GM12801 (cell line): ENCODE results near the gene MLPH.

Source experiments
- TF ChIP-seq, protein P1 (sequence below): IDR thresholded peaks from one replicate; pipeline ENCODE4 v1.5.1; 2011; ENCODE audit warnings: control low read depth; ENCODE audit not compliant: insufficient read length; ENCODE audit errors: extremely low read depth

Gene MLPH

GRCh38 chr2:237507512-237507911 is 20.5 kb downstream of the MLPH start:
- TF ChIP-seq, protein P1, sequence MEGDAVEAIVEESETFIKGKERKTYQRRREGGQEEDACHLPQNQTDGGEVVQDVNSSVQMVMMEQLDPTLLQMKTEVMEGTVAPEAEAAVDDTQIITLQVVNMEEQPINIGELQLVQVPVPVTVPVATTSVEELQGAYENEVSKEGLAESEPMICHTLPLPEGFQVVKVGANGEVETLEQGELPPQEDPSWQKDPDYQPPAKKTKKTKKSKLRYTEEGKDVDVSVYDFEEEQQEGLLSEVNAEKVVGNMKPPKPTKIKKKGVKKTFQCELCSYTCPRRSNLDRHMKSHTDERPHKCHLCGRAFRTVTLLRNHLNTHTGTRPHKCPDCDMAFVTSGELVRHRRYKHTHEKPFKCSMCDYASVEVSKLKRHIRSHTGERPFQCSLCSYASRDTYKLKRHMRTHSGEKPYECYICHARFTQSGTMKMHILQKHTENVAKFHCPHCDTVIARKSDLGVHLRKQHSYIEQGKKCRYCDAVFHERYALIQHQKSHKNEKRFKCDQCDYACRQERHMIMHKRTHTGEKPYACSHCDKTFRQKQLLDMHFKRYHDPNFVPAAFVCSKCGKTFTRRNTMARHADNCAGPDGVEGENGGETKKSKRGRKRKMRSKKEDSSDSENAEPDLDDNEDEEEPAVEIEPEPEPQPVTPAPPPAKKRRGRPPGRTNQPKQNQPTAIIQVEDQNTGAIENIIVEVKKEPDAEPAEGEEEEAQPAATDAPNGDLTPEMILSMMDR, result no peak

DNA sequence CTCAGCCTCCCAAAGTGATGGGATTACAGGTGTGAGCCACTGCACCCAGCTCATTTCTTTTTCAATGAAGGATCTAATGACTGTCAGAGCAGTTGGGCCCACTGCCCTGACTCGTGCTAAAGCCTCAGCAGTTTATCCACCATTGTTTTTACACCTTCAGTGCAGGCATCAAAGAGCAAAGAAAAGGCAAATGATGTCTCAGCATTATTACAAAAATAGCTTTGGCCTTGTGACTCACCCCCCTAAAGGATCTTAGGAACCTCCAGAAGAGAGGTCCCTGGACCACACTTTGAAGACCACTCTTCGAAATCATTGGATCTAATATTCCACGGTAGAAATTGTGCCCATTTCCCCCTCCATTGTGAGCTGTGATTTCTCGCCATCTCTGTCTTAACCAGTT is 21.3 kb downstream of the MLPH start:
- TF ChIP-seq, protein P1, result no peak

DNA sequence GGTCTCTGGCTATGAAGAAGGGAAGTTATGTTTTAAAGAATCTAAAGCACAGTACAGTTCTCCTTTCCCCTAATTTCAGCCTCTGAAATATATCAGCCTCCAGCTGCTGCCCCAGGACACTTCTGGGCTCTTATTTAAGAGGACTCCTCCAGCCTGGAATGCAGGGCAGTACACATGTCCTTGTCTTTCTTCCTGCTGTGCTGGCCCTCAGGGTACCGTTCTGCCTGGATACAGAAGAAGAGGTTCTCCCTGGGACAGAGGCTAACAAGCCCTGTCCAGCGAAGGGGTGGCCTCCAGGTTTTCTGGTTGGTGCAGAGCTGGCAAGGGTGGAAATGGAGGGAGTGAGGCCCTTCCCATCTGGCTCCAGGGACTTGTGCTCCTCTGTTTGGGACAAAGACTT is 22.1 kb downstream of the MLPH start:
- TF ChIP-seq, protein P1, result no peak

DNA sequence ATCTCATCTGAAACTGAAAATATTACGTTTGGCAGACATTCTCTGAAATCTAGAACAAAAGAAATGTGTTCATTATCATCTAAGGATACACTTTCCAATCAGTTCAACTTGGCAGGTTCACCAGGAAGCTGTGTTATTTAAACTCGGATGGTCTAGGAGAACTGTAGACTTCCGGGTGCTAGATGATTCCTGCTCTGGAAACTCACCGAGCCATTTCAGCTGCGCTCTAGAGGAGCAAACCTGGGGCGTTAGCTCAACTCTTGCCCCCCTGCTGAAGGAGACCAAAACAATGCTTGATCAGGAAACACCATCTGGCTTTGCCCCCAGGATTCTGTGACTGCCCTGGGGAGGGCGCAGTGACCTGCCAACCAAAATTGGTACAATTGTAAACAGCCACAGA is 22.9 kb downstream of the MLPH start:
- TF ChIP-seq, protein P1, result no peak

GRCh38 chr2:237510502-237511217 is 23.6 kb downstream of the MLPH start:
- TF ChIP-seq, protein P1, result no peak

- TF ChIP-seq, protein P1, result no peak
These were observed 24.4 kb downstream of the MLPH start for GRCh38 chr2:237511433-237511832.

GRCh38 chr2:237511885-237512405 is 24.9 kb downstream of the MLPH start:
- TF ChIP-seq, protein P1, result no peak
